Hematopoietic multipotent progenitor cell treated with erythropoietin and hydrocortisone succinate and interleukin-3 and kit ligand, for 8 days (in vitro differentiated cells): ENCODE results near the gene FKBP15.
"Not testable (repeated sequence)": the region's sequence is repeated elsewhere in the genome, so short reads cannot be mapped to it uniquely, and the experiment has no call there.

Experiments used
- DNase-seq: peaks from one replicate; pipeline ENCODE4 v3.0.0-alpha.2; 2015

FKBP15 gene

DNA sequence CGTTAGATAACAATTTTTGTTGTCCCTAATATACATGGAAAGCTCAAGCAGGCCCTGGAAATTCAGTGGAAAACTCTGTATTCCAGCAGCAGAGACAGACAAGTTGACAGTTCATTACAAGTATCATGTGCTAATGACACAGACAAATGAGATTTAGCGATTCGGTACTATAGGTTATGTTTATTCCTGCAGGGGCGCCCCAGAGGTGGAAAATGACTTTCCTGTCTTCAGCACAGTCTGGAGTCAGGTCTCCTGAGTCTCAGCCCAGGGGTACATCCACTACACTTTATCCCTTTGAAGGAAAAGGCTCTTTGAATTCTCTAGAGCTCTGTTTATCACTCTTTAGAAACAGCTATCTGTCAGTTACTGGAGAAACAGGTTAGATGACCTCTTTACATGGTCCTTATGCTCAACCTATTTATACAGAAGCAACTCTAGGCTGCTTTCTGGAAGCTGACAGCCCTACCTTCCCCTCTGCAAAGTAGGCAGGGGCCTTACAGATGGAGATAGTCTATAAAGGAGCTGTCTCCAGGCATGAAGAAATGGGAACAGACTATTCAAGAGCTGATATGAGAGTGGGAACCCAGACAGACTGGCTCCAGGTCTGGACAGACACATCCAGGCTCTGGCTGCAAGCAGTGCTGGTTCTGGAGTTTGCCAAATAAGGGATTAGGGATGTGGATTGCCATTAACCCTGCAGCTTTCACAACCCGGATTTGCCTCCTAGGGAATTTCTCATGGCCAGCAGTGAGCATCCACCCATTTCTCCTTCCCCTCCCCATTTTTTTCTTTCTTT is 77.4 kb downstream of the FKBP15 start:
- no peak for DNase-seq

DNA sequence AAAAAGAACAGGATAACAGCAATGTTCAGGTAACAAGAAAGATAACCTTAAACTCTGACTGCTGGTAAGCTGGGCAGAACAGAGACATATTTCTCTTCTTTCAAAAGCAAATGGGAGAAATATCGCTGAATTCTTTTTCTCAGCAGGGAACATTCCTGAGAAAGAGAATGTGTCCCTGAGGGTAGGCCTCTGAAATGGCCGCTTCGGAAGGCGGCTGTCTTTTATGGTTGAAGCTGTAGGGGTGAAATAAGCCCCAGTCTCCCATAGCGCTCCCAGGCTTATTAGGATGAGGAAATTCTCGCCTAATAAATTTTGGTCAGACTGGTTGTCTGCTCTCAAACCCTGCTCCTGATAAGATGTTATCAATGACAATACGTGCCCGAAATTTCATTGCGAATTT is 80.2 kb downstream of the FKBP15 start:
- not testable (repeated sequence) for DNase-seq

DNA sequence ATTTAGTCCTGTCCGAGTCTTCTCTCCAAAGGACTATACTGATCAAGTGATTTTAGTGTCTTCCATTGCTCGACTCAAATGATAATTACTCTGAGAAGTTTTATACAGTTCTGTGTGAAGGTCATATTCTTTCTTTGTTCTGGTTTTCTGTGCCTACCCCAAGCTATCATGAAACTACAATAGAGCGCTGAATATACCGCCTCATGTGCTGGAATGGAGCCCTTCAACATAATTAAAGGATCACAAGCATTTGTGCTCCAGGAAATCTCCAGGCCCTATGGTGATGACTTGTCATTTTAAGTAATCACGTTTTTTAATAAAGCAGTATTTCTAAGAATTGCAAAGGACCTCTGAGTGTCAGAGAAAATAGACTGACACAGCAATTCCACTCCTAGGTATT is 81.1 kb downstream of the FKBP15 start:
- no peak for DNase-seq

DNA sequence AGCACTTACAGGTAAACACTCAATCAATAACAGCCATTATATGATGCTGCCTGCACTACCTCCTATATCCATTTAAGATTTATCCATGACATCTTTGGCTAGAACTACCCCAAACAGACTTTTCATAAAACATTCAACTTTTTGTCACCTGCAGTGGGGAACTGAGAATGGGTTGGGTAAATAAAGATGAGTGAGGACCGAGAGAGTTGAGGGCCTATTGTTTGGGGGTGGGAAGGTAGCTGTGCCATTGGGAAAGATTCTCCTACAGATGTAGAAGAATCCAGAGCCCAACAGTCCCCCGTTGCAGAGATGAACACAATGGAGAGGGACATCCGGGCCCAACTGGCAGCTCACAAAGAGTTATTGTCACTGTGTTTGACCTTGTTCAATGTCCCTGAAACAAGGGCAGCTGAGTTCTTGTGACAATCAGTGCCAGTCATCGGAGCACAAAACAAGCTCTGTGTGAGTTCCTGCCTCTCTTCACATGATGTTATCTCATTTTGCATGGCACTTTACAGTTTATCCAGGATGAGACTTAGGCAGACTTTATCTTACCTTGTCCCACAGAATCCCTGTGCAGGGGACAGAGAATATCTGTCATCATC is 81.8 kb downstream of the FKBP15 start:
- DNase-seq: no peak

DNA sequence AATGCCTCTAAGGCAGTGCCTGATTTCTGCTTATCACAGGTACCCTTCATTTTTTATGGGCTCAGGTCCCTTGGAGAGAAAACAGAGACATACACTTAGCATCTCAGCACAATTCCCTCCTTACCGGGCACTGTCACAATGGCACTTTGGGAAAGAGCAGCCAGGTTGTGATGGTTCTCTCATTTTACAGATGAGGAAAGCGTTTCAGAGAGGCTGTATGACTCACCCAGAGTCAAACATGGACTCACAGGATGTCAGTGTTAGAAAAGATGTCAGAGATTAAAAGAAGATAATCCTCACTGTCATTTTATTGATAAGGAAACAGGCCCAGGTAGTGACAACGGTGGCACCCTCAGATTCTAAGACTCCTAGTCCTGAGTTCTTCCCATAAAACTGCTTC is 82.3 kb downstream of the FKBP15 start:
- no peak for DNase-seq

DNA sequence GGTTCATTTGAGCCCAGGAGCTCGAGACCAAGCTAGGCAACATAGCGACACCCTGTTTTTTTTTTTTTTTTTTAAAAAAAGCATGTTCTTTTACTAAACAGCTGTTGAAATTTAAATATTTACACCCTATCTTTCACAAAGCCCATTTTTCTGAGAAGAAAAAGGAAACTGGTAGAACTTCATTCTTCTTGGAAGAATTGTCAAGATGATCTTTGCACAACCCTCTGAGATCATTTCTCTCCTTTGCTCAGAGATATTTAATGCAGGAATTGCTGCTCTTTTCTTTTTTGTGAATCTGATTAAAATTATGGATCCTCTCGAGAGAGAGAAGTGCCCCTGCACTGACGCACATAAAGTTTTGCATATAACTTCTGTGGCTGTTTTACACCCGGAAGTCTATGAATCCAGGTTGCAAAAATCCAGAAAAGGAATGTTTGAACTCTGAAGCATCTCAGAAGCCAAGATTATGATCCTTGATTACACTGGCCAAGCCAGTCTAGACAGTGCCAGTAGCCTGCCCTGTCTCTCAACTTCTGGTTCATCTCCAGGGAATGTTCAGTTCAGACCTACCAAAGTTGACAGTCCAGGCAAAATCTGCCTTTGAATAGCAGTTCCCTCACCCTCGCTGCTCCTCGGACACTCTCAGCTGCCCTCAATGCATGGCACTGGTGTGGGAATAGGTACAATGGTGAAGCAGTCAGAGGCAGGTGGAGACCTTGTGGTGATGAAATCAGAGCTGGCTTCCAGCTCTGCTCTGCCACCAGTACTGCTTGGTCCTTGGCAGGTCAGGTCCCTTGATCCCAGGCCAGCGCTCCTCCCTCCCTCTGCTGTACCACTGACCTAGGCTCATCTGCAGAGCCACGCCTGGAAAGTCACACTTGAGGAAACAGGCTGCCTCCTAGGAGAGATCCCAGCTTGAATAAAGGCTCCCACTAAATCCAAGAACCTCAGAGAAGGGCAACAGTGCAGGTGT is 83.6 kb downstream of the FKBP15 start:
- no peak for DNase-seq

DNA sequence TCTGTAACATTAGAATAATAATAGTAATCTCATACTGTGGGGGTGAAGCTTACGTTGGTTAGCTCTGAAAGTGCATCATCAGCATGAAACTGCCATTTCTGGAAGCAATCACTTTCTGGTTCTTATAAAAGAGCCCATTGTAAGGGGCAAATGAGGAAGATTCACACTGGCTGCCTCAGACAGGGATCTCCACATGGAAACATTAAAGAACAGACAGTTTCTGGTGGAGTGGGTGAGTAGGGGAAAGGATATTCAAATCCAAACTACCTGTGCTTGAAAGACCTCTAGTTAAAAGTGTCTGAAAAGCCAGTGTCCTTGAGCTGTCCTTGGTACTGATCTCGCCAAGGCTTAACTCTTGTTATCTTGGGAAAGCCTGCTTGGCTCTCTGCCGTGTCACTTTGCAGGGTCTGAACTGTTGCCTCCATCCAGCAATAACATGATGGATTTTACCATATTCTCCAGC is 89.4 kb downstream of the FKBP15 start:
- DNase-seq: peak; percentile 56

DNA sequence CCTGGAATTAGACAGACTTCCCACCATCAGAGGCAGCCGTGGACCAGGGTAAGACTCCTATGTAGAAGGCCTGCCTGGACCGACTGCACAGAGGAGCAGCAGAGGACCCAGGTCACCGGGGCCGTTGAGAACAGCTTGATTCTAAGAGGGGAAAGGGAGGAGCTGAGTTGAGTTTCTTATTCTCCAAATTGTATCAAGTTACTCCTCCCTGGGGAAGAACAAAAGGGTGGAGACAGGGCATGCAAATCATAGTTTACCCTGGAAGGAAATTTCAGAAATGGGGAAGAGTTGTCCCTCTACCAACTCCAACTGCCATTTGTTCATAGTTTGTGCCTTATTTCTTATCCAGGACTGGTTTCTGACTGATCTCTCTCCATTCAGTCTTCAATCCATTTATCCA is 91.2 kb downstream of the FKBP15 start:
- no peak for DNase-seq

DNA sequence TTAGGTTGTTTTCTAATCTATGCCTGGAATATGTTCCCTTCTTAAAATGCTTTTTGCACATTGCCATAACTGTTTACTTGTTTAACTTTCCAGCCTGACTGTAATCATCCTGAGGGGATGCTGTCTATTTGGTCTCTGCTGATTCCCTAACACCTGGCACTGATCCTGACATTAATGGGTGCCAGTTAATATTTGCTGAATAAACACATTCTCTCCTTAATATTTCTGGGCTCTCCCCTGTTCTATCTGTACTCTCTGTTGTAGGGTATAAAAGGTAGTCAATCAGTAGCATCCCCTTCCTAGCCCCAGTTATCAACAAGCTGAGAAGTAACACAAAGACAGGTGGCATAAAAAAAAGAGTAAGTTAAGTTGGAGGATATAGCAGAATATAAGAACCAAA is 91.6 kb downstream of the FKBP15 start:
- DNase-seq: no peak

DNA sequence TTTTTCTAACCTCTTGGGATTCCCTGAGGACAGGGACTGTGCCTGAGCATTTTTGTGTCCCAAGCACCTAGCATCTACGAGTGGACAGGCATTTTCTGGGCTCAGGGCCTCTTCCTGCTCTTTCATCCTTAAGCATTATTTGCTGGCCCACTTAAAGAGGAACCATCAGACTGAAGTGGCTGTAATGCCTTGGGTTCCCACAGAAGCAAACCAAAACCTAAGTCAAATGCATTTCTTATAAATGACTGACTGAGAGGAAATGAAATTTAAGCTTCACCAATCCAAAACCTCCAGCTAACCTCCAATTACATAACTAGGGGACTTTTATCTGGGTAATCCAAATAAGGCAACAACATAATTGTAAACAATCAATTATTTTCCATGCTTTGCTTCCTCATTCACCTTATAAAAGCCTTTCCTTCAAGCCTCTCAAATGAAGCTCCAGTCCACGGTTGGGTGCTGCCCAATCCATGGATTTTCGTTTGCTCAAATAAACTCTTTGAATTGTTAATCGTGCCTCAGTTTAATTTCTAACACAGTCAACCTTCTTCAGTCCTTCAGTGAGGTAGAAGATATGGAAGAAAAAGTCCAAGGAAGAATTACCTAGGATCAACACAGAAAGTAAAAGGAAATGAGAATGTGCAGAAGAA is 95.6 kb downstream of the FKBP15 start:
- DNase-seq: no peak

DNA sequence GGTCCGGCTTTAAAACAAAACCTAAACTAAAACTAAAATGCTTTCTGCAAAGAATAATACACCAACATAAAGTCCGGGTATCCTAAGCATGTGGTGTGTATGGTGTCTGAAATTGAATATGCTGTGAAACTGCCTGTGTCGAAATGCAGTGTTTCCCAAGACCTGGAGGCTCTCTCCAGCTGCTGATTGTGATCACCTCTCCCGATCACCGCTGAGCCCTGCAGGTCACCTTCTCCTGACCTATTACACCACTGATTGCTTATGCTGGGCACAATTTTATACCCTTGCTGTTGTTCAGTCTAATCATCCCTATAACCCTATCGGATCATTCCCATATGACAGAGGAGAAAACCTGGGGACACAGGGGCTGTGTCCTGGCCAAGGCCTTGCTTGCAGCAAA is 102.2 kb downstream of the FKBP15 start:
- DNase-seq: not testable (repeated sequence)
